Measurements from ENCODE around the gene TMEM242. TPM values are rescaled to one million over a fixed set of nuclear protein-coding genes. Genes with fewer than 3 reads are reported as not detected.

The TMEM242 gene
- total and polyA plus RNA-seq, 2 donors (not counting 3 experiments of a cell fraction or from before 2014, with no cell fraction given), result 5.3 to 15.5 TPM

DNA sequence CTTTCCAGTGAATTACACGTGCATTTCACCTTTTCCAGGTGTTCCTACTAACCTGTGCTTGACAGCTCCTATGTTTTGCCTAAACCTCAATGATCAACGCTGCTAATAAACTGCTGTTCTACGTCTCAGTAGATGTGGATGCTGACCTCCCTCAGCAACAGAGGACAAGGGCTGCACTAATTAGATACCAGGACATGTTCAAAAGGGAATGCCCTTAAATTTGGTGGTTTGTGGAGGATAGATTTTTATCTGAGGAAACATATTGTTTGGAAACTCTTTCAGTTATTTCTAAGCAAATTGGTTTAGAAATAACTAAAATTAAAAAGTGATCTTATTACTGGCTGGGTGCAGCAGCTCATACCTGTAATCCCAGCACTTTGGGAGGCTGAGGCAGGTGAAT is 38.6 kb upstream of the TMEM242 start:
- no TSS peak for BruUV-seq (replicated peaks)
- ChIA-PET CTCF (interaction anchor here (1.0 to 1.3 kb wide), 2 partner anchors 47 to 267 kb away, joined by 3 to 4 read pairs; no protein-coding TSS in a partner anchor), POLR2A (no interaction called here)
- TF ChIP-seq FOS (IDR thresholded peaks at IDR 0.05; ENCODE audit: borderline replicate concordance, insufficient read depth, low read length) (no peak), JUN (IDR thresholded peaks at IDR 0.05; ENCODE audit: borderline replicate concordance, insufficient read depth, insufficient read length, low read depth) (no peak)
- H3K36me3 ChIP-seq (ENCODE audit: control insufficient read depth in 2 of 2, extremely low read depth in 1 of 2, insufficient read depth in 2 of 2, low read length in 2 of 2), result no peaks in the 10 kb centered on the region
- H3K27ac ChIP-seq (ENCODE audit: insufficient read depth, low read depth, low read length), result no peak overlapping the region
- DNase-seq (ENCODE audit: low read depth, low spot score) (no peak), FAIRE-seq (no peak)
- no peaks in the 10 kb centered on the region for H3K9me1 ChIP-seq (replicated peaks; ENCODE audit: control insufficient read depth, extremely low read depth, insufficient read depth, low read length)
- peaks cover 0 to 6% of the 10 kb centered on the region in 2 experiments for H3K27me3 ChIP-seq (ENCODE audit: control insufficient read depth in 2 of 2, insufficient read depth in 2 of 2, low read length in 2 of 2)
- dilution Hi-C loops (cut with MboI; ENCODE audit: extremely low pct_ligation_motif_present, low sequenced_read_pairs), result no loop called here
- intact Hi-C loops (cut with micrococcal nuclease), result no loop called here
- no peaks in the 10 kb centered on the region for H3K79me2 ChIP-seq (ENCODE audit: control insufficient read depth, insufficient read depth, low read length)
- no peak overlapping the region for H2AFZ ChIP-seq (ENCODE audit: low read depth, low read length)
- H3K4me1 ChIP-seq (ENCODE audit: control insufficient read depth, extremely low read depth, insufficient read depth, low read length), result no peaks in the 10 kb centered on the region
- H3K9me3 ChIP-seq (replicated peaks; ENCODE audit: control insufficient read depth, insufficient read depth, low read length), result no peaks in the 10 kb centered on the region
- no peak overlapping the region for H3K4me3 ChIP-seq (replicated peaks in 1 of 3; ENCODE audit: insufficient read depth in 1 of 3, low read depth in 1 of 3, low read length in 3 of 3)
- H3K4me2 ChIP-seq (ENCODE audit: insufficient read depth, low read length), result no peak overlapping the region
- H4K20me1 ChIP-seq (replicated peaks; ENCODE audit: control insufficient read depth, extremely low read depth, insufficient read depth, low read length), result no peaks in the 10 kb centered on the region
- H3K9ac ChIP-seq (replicated peaks; ENCODE audit: extremely low read depth, insufficient read depth, low read length), result no peak overlapping the region

DNA sequence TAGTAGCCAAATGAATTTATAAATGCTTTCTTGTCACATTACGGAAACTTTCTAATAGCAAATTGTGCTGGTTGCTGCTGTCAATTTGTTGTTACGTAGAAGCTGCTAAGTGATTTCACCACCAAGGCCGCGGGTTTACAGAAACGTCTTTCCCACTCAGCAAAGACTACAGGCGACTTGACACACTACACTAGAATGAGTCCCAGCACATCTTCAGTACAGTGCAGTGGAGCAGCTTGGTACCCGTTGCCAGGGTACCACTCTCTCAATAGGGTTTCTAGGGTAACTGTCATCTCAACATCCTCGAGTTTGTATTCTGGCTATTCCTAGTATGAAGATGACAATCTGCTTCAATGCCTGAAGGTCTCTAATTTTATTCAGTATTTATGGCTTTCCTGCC is 35.0 kb upstream of the TMEM242 start:
- H3K4me3 ChIP-seq (replicated peaks in 1 of 3; ENCODE audit: insufficient read depth in 1 of 3, low read depth in 1 of 3, low read length in 3 of 3), result no peak overlapping the region
- FAIRE-seq (no peak), DNase-seq (ENCODE audit: low read depth, low spot score) (no peak)
- H3K4me1 ChIP-seq (ENCODE audit: control insufficient read depth, extremely low read depth, insufficient read depth, low read length), result no peaks in the 10 kb centered on the region
- H2AFZ ChIP-seq (ENCODE audit: low read depth, low read length), result no peak overlapping the region
- intact Hi-C loops (cut with micrococcal nuclease) (no loop called here), dilution Hi-C loops (cut with MboI; ENCODE audit: extremely low pct_ligation_motif_present, low sequenced_read_pairs) (no loop called here)
- no peaks in the 10 kb centered on the region for H3K79me2 ChIP-seq (ENCODE audit: control insufficient read depth, insufficient read depth, low read length)
- ChIA-PET POLR2A (no interaction called here), CTCF (no interaction called here)
- no peaks in the 10 kb centered on the region for H4K20me1 ChIP-seq (replicated peaks; ENCODE audit: control insufficient read depth, extremely low read depth, insufficient read depth, low read length)
- peaks cover 8 to 13% of the 10 kb centered on the region in 2 experiments for H3K27me3 ChIP-seq (ENCODE audit: control insufficient read depth in 2 of 2, insufficient read depth in 2 of 2, low read length in 2 of 2)
- H3K9ac ChIP-seq (replicated peaks; ENCODE audit: extremely low read depth, insufficient read depth, low read length), result no peak overlapping the region
- no peaks in the 10 kb centered on the region for H3K36me3 ChIP-seq (ENCODE audit: control insufficient read depth in 2 of 2, extremely low read depth in 1 of 2, insufficient read depth in 2 of 2, low read length in 2 of 2)
- no peak overlapping the region for H3K27ac ChIP-seq (ENCODE audit: insufficient read depth, low read depth, low read length)
- TF ChIP-seq POLR2A (IDR thresholded peaks at IDR 0.05; ENCODE audit: low read depth, low read length), result no peak
- TF ChIP-seq POLR2AphosphoS5 (IDR thresholded peaks at IDR 0.05; ENCODE audit: insufficient read depth, low read depth, low read length), result no peak
- TF ChIP-seq FOS (IDR thresholded peaks at IDR 0.05; ENCODE audit: borderline replicate concordance, insufficient read depth, low read length), result no peak
- no peak for TF ChIP-seq JUN (IDR thresholded peaks at IDR 0.05; ENCODE audit: borderline replicate concordance, insufficient read depth, insufficient read length, low read depth)
- TF ChIP-seq, protein P1, sequence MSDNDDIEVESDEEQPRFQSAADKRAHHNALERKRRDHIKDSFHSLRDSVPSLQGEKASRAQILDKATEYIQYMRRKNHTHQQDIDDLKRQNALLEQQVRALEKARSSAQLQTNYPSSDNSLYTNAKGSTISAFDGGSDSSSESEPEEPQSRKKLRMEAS (IDR thresholded peaks at IDR 0.05; ENCODE audit: insufficient read depth, insufficient read length), result no peak
- TF ChIP-seq, protein P2, sequence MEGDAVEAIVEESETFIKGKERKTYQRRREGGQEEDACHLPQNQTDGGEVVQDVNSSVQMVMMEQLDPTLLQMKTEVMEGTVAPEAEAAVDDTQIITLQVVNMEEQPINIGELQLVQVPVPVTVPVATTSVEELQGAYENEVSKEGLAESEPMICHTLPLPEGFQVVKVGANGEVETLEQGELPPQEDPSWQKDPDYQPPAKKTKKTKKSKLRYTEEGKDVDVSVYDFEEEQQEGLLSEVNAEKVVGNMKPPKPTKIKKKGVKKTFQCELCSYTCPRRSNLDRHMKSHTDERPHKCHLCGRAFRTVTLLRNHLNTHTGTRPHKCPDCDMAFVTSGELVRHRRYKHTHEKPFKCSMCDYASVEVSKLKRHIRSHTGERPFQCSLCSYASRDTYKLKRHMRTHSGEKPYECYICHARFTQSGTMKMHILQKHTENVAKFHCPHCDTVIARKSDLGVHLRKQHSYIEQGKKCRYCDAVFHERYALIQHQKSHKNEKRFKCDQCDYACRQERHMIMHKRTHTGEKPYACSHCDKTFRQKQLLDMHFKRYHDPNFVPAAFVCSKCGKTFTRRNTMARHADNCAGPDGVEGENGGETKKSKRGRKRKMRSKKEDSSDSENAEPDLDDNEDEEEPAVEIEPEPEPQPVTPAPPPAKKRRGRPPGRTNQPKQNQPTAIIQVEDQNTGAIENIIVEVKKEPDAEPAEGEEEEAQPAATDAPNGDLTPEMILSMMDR (IDR thresholded peaks at IDR 0.05; ENCODE audit: extremely low read depth in 1 of 2, insufficient read depth in 1 of 2, low read depth in 1 of 2, low read length in 2 of 2), result no peak
- no peak for TF ChIP-seq EZH2 (IDR thresholded peaks at IDR 0.05; ENCODE audit: borderline replicate concordance, low read depth, low read length, severe bottlenecking)
- no peak for TF ChIP-seq MYC (IDR thresholded peaks at IDR 0.05; ENCODE audit: low read depth, low read length)
- no peak for TF ChIP-seq GATA2 (IDR thresholded peaks at IDR 0.05; ENCODE audit: insufficient read depth, insufficient read length, low read depth, low read length)
- no peaks in the 10 kb centered on the region for H3K9me1 ChIP-seq (replicated peaks; ENCODE audit: control insufficient read depth, extremely low read depth, insufficient read depth, low read length)
- H3K9me3 ChIP-seq (replicated peaks; ENCODE audit: control insufficient read depth, insufficient read depth, low read length), result no peaks in the 10 kb centered on the region
- no peak overlapping the region for H3K4me2 ChIP-seq (ENCODE audit: insufficient read depth, low read length)
- no TSS peak for BruUV-seq (replicated peaks)

All from endothelial cell of umbilical vein (primary cell).